ENCODE measurements around the gene RENBP. TPM values are rescaled to one million over a fixed set of nuclear protein-coding genes. Genes with fewer than 3 reads are reported as not detected.
A peak's percentile ranks its signal among the peaks of the same experiment; 100 is the strongest.

RENBP gene
- total and polyA plus RNA-seq, 2 of the 13 experiments (the other 11 are each of a cell fraction or from before 2014, with no cell fraction given) = 1.4 to 2.6 TPM

DNA sequence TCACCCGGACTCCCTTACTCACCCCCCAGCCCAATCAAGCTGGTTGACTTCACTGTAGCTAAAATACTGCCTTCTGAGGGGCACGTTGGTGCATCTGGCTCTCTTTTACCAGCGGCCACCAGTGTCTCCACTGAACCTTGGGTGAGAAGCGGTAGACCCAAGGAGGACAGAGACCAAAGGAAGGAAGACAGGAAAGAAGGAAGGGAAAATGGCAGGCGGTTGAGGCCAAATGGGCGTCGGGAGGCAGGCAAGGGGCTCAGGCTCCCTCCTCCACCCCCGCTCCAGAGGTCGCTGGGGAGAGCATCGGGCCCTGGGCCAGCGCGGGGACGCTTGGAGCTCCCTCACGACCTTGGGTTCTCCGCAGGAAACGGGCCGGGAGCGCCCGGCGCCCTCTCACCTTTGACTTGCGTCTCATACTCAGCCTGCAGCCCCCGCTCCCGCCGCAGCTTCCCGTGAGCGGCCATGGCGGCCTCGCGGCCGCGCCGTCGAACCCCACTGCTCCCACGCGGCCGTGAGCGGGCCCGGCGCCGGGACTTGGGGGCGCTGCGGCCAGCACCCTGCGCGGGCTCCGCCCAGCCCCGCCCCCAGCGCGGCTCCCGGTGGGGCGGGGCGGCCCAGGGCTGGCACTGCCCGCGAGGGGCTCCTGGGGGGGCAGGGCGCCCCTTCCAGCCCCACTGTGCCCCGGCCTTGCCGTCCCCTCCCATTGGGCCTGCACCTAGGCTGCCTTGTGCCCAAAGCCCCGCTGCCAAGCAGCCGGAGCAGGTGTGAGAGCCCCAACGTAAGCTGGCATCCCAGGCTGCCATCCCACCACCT is 18.5 kb downstream of the RENBP start, which contains the start of gene ARHGAP4:
Gene ARHGAP4, minus strand, starts transcription at position 526 of the 813 bp plus-strand sequence. Its CDS starts 62 bp downstream, at position 464.
- H3K4me1 ChIP-seq (ENCODE audit: insufficient read depth, low read length) = peaks cover 69% of the 10 kb centered on the region
- ChIA-PET POLR2A (interaction anchor here (0.7 to 4.2 kb wide), 9 partner anchors 10 to 299 kb away, joined by 3 to 82 read pairs (median 6); partner anchors contain the start of genes HCFC1, IDH3G, NAA10 and RENBP), CTCF (ENCODE audit: low intra/inter-chr PET ratio, low total read pairs) (interaction anchor here (4.4 kb wide), 1 partner anchor 21 kb away, joined by 29 read pairs; no protein-coding TSS in a partner anchor)
- 89% methylated on average over 3 of the region's 59 CpGs for WGBS (ENCODE audit: low lambda C conversion rate)
- peak within 1 kb of the TSS; percentile 76 for H3K4me2 ChIP-seq (ENCODE audit: low read depth, low read length)
- H3K9ac ChIP-seq (ENCODE audit: insufficient read depth, low read depth, low read length) = peak within 1 kb of the TSS; percentile 89
- H3K27me3 ChIP-seq (ENCODE audit: control insufficient read depth in 1 of 2, insufficient read depth in 2 of 2, low read length in 2 of 2) = no peaks in the 10 kb centered on the region; a peak in 1 of 5 replicates
- no peaks in the 10 kb centered on the region for H4K20me1 ChIP-seq (ENCODE audit: insufficient read depth, low read length)
- in situ Hi-C loops (cut with HindIII; ENCODE audit: extremely low pct_ligation_motif_present, low pct_unique_long_range_greater_than_20kb) (no loop called here), intact Hi-C loops (cut with micrococcal nuclease; ENCODE audit: unreplicated experiment) (loop anchor here (2.0 kb wide), 1 partner anchor 21 kb away; no protein-coding TSS in a partner anchor)
- peak within 1 kb of the TSS; percentile 30 to 79 (median 76); a peak in 5 of 6 replicates for H3K4me3 ChIP-seq (replicated peaks in 1 of 3; ENCODE audit: insufficient read depth in 1 of 3, low read depth in 2 of 3, low read length in 3 of 3)
- peak within 1 kb of the TSS; percentile 89 for H3K27ac ChIP-seq (ENCODE audit: extremely low read length, insufficient read depth, low read length)
- DNase-seq (ENCODE audit: low spot score) (no peak), FAIRE-seq (no peak), ATAC-seq (no peak)
- H3K79me2 ChIP-seq (ENCODE audit: insufficient read depth, low read length) = no peaks in the 10 kb centered on the region
- H3K9me3 ChIP-seq (ENCODE audit: low read length) = no peaks in the 10 kb centered on the region
- BruUV-seq (replicated peaks) = no TSS peak
- peaks cover 1 to 3% of the 10 kb centered on the region in 2 experiments; a peak in 1 of 5 replicates for H3K36me3 ChIP-seq (replicated peaks in 1 of 2; ENCODE audit: control insufficient read depth in 1 of 2, insufficient read depth in 2 of 2, low read length in 2 of 2)
- TF ChIP-seq, protein P1, sequence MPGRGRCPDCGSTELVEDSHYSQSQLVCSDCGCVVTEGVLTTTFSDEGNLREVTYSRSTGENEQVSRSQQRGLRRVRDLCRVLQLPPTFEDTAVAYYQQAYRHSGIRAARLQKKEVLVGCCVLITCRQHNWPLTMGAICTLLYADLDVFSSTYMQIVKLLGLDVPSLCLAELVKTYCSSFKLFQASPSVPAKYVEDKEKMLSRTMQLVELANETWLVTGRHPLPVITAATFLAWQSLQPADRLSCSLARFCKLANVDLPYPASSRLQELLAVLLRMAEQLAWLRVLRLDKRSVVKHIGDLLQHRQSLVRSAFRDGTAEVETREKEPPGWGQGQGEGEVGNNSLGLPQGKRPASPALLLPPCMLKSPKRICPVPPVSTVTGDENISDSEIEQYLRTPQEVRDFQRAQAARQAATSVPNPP (CRISPR knock-in tag; IDR thresholded peaks at IDR 0.05) = no peak
- TF ChIP-seq, protein P2, sequence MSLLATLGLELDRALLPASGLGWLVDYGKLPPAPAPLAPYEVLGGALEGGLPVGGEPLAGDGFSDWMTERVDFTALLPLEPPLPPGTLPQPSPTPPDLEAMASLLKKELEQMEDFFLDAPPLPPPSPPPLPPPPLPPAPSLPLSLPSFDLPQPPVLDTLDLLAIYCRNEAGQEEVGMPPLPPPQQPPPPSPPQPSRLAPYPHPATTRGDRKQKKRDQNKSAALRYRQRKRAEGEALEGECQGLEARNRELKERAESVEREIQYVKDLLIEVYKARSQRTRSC (CRISPR knock-in tag; IDR thresholded peaks at IDR 0.05; ENCODE audit: low read depth) = no peak
- TF ChIP-seq ZNF740 (CRISPR knock-in tag; IDR thresholded peaks at IDR 0.05) (no peak), POLR2A (IDR thresholded peaks at IDR 0.05; ENCODE audit: insufficient read depth in 1 of 2, low read depth in 2 of 2, low read length in 2 of 2) (peak in 1 of 2 experiments; percentile 21; a peak in 1 of 4 replicates), RBFOX2 (IDR thresholded peaks at IDR 0.05; ENCODE audit: low read depth, low read length) (0 out of 2 replicates have a peak, but pooled peaks have one; percentile 24)
- TF ChIP-seq, protein P3, sequence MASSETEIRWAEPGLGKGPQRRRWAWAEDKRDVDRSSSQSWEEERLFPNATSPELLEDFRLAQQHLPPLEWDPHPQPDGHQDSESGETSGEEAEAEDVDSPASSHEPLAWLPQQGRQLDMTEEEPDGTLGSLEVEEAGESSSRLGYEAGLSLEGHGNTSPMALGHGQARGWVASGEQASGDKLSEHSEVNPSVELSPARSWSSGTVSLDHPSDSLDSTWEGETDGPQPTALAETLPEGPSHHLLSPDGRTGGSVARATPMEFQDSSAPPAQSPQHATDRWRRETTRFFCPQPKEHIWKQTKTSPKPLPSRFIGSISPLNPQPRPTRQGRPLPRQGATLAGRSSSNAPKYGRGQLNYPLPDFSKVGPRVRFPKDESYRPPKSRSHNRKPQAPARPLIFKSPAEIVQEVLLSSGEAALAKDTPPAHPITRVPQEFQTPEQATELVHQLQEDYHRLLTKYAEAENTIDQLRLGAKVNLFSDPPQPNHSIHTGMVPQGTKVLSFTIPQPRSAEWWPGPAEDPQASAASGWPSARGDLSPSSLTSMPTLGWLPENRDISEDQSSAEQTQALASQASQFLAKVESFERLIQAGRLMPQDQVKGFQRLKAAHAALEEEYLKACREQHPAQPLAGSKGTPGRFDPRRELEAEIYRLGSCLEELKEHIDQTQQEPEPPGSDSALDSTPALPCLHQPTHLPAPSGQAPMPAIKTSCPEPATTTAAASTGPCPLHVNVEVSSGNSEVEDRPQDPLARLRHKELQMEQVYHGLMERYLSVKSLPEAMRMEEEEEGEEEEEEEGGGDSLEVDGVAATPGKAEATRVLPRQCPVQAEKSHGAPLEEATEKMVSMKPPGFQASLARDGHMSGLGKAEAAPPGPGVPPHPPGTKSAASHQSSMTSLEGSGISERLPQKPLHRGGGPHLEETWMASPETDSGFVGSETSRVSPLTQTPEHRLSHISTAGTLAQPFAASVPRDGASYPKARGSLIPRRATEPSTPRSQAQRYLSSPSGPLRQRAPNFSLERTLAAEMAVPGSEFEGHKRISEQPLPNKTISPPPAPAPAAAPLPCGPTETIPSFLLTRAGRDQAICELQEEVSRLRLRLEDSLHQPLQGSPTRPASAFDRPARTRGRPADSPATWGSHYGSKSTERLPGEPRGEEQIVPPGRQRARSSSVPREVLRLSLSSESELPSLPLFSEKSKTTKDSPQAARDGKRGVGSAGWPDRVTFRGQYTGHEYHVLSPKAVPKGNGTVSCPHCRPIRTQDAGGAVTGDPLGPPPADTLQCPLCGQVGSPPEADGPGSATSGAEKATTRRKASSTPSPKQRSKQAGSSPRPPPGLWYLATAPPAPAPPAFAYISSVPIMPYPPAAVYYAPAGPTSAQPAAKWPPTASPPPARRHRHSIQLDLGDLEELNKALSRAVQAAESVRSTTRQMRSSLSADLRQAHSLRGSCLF (CRISPR knock-in tag; IDR thresholded peaks at IDR 0.05; ENCODE audit: borderline replicate concordance) = no peak
- H2AFZ ChIP-seq (ENCODE audit: low read length) = no peak within 1 kb of the TSS

Measured in HepG2 (cell line).